K562 (cell line): ENCODE results near the gene C19orf12. TPM values are rescaled to one million over a fixed set of nuclear protein-coding genes. Genes with fewer than 3 reads are reported as not detected.

Experiments used
- BCOR ChIP-seq: fragments of 450-650 bp; IDR thresholded peaks from 2 replicates; pipeline ENCODE4 v1.6.1; 2016
- COPS2 ChIP-seq: fragments of 450-650 bp; conservative IDR thresholded peaks from 2 replicates; pipeline ENCODE4 v1.6.1; 2016; ENCODE audit warnings: mild to moderate bottlenecking, moderate library complexity
- CTBP1 ChIP-seq: fragments of 450-650 bp; IDR thresholded peaks from 2 replicates; pipeline ENCODE4 v1.6.1; 2016; ENCODE audit warnings: borderline replicate concordance
- E2F8 ChIP-seq: fragments of 450-650 bp; IDR thresholded peaks from 2 replicates; pipeline ENCODE4 v1.7.1; 2018; ENCODE audit warnings: mild to moderate bottlenecking, low read depth; ENCODE audit not compliant: partially characterized antibody
- ELF4 ChIP-seq: fragments of 450-650 bp; formaldehyde crosslinking; IDR thresholded peaks from 2 replicates; pipeline ENCODE4 v1.4.0; 2022; ENCODE audit warnings: missing genetic modification characterization
- ETS1 ChIP-seq: conservative IDR thresholded peaks from 2 replicates; pipeline ENCODE4 v1.6.1; 2011; ENCODE audit warnings: low read depth, mild to moderate bottlenecking, low read length; ENCODE audit not compliant: control insufficient read depth
- FOXA1 ChIP-seq: fragments of 450-650 bp; IDR thresholded peaks from 2 replicates; pipeline ENCODE4 v1.6.1; 2016; ENCODE audit warnings: mild to moderate bottlenecking, borderline replicate concordance
- GABPB1 ChIP-seq: sonication (generic); formaldehyde crosslinking; IDR thresholded peaks from 2 replicates; pipeline ENCODE4 v1.8.0; 2022; ENCODE audit warnings: mild to moderate bottlenecking, missing genetic modification reagents
- MCM3 ChIP-seq: fragments of 450-650 bp; IDR thresholded peaks from 2 replicates; pipeline ENCODE4 v1.6.1; 2016
- MTA2 ChIP-seq: fragments of 450-650 bp; IDR thresholded peaks from 2 replicates; pipeline ENCODE4 v1.6.1; 2016; ENCODE audit warnings: low read depth
- NCOA2 ChIP-seq, 2 experiments: fragments of 450-650 bp; IDR thresholded peaks; 2 replicates each; pipeline ENCODE4 v1.6.1; 2018; ENCODE audit warnings: mild to moderate bottlenecking in 2 of 2, moderate library complexity in 1 of 2; ENCODE audit not compliant: partially characterized antibody in 2 of 2
- NEUROD1 ChIP-seq: fragments of 150-350 bp; IDR thresholded peaks from 2 replicates; pipeline ENCODE4 v1.6.1; 2014; ENCODE audit warnings: borderline replicate concordance, low read length, low read depth; ENCODE audit not compliant: partially characterized antibody
- NR4A1 ChIP-seq, 2 experiments: fragments of 250-450 bp in 1 of 2; fragments of 450-650 bp in 1 of 2; sonication (Bioruptor Pico) in 1 of 2; IDR thresholded peaks; 2 replicates each; pipeline versions ENCODE4 v1.4.0 to v1.6.1; 2016 to 2020; ENCODE audit warnings: mild to moderate bottlenecking in 2 of 2, missing compliant biosample characterization in 1 of 2, missing genetic modification characterization in 1 of 2, moderate library complexity in 1 of 2
- RUNX1 ChIP-seq: sonication (generic); IDR thresholded peaks from 2 replicates; pipeline ENCODE4 v1.6.1; 2016; ENCODE audit warnings: antibody characterized with exemption, low read depth
- TAF1 ChIP-seq: IDR thresholded peaks from 2 replicates; pipeline ENCODE4 v1.6.1; 2011; ENCODE audit warnings: mild to moderate bottlenecking, low read length, moderate library complexity; ENCODE audit not compliant: insufficient read depth, control insufficient read depth, severe bottlenecking; ENCODE audit errors: extremely low read depth
- THRB ChIP-seq: fragments of 450-650 bp; formaldehyde crosslinking; conservative IDR thresholded peaks from 2 replicates; pipeline ENCODE4 v1.4.0; 2022; ENCODE audit warnings: mild to moderate bottlenecking, missing genetic modification characterization
- WHSC1 ChIP-seq: IDR thresholded peaks from one replicate; pipeline ENCODE4 v1.6.1; 2012; ENCODE audit warnings: low read length, control low read depth, inconsistent platforms
- ZMIZ1 ChIP-seq, 2 experiments: fragments of 150-350 bp in 1 of 2; IDR thresholded peaks; 2 replicates each; pipeline ENCODE4 v1.6.1; 2012 to 2016; ENCODE audit warnings: low read depth in 2 of 2, low read length in 2 of 2, mild to moderate bottlenecking in 1 of 2, moderate library complexity in 1 of 2
- ZNF347 ChIP-seq: fragments of 450-650 bp; formaldehyde crosslinking; IDR thresholded peaks from 2 replicates; pipeline ENCODE4 v1.4.0; 2020; ENCODE audit warnings: low read depth, mild to moderate bottlenecking, moderate library complexity
- ZNF551 ChIP-seq: fragments of 250-450 bp; sonication (Bioruptor Pico); IDR thresholded peaks from 2 replicates; pipeline ENCODE4 v1.5.0; 2021; ENCODE audit warnings: mild to moderate bottlenecking, moderate library complexity
- polyA plus RNA-seq, 8 experiments: library from polyadenylated mRNA; depleted of rRNA in 4 of 8; stranded (reverse) in 5 of 8; unstranded in 3 of 8; fragments of >200 nt; fragmentation: Nextera tagmentation in 2 of 8; fragmentation: Illumina TruSeq in 1 of 8; extraction: Ambion mirVana in 2 of 8; extraction: Trizol in 1 of 8; gene quantifications; 2 replicates each; pipeline versions ENCODE4 v1.2.1 to v1.2.3, GENCODE V29; 2011 to 2014; ENCODE audit warnings: inconsistent platforms in 1 of 8, missing spikeins in 1 of 8
- total RNA-seq, 7 experiments: library from RNA; depleted of rRNA in 6 of 7; stranded (reverse); fragments of >200 nt in 6 of 7; fragmentation: Illumina TruSeq in 2 of 7; extraction: Trizol in 2 of 7; gene quantifications; 2 replicates each; pipeline versions ENCODE4 v1.2.1 to v1.2.3, GENCODE V29; 2011 to 2021; ENCODE audit warnings: low replicate concordance in 1 of 7

The C19orf12 gene
- total and polyA plus RNA-seq, 9 of the 15 experiments (the other 6 are each of a cell fraction or from before 2014, with no cell fraction given) = 1.9 to 14.5 (median 10.2) TPM

GRCh38 chr19:29665215-29665825 is 49.7 kb downstream of the C19orf12 start, which contains the start of gene PLEKHF1 (continued):
- TF ChIP-seq WHSC1 (no peak), E2F8 (no peak), ELF4 (CRISPR knock-in tag) (no peak), TAF1 (peak; percentile 46), ZNF551 (CRISPR knock-in tag) (no peak), RUNX1 (no peak), NR4A1 (CRISPR knock-in tag; IDR thresholded peaks at IDR 0.05) (no peak), NR4A1 (tag; IDR thresholded peaks at IDR 0.05) (no peak), BCOR (no peak), NEUROD1 (no peak), ZMIZ1 (IDR thresholded peaks at IDR 0.05; ENCODE audit: low read depth in 2 of 2, low read length in 2 of 2) (no peak), GABPB1 (CRISPR knock-in tag) (no peak), NCOA2 (IDR thresholded peaks at IDR 0.05; ENCODE audit: partially characterized antibody in 2 of 2) (no peak), THRB (CRISPR knock-in tag) (no peak), FOXA1 (no peak), MCM3 (no peak), COPS2 (no peak), ZNF347 (CRISPR knock-in tag) (no peak), CTBP1 (peak; percentile 93), MTA2 (no peak), ETS1 (no peak; the same call in 1 of the 2 replicates)
